ENCODE data around the gene STK17B. TPM values are rescaled to one million over a fixed set of nuclear protein-coding genes. Genes with fewer than 3 reads are reported as not detected.

The STK17B gene
- total and polyA plus RNA-seq, 9 of the 15 experiments (the other 6 are each of a cell fraction or from before 2014, with no cell fraction given): 2.3 to 17.7 (median 8.5) TPM

- TF ChIP-seq, protein P1, sequence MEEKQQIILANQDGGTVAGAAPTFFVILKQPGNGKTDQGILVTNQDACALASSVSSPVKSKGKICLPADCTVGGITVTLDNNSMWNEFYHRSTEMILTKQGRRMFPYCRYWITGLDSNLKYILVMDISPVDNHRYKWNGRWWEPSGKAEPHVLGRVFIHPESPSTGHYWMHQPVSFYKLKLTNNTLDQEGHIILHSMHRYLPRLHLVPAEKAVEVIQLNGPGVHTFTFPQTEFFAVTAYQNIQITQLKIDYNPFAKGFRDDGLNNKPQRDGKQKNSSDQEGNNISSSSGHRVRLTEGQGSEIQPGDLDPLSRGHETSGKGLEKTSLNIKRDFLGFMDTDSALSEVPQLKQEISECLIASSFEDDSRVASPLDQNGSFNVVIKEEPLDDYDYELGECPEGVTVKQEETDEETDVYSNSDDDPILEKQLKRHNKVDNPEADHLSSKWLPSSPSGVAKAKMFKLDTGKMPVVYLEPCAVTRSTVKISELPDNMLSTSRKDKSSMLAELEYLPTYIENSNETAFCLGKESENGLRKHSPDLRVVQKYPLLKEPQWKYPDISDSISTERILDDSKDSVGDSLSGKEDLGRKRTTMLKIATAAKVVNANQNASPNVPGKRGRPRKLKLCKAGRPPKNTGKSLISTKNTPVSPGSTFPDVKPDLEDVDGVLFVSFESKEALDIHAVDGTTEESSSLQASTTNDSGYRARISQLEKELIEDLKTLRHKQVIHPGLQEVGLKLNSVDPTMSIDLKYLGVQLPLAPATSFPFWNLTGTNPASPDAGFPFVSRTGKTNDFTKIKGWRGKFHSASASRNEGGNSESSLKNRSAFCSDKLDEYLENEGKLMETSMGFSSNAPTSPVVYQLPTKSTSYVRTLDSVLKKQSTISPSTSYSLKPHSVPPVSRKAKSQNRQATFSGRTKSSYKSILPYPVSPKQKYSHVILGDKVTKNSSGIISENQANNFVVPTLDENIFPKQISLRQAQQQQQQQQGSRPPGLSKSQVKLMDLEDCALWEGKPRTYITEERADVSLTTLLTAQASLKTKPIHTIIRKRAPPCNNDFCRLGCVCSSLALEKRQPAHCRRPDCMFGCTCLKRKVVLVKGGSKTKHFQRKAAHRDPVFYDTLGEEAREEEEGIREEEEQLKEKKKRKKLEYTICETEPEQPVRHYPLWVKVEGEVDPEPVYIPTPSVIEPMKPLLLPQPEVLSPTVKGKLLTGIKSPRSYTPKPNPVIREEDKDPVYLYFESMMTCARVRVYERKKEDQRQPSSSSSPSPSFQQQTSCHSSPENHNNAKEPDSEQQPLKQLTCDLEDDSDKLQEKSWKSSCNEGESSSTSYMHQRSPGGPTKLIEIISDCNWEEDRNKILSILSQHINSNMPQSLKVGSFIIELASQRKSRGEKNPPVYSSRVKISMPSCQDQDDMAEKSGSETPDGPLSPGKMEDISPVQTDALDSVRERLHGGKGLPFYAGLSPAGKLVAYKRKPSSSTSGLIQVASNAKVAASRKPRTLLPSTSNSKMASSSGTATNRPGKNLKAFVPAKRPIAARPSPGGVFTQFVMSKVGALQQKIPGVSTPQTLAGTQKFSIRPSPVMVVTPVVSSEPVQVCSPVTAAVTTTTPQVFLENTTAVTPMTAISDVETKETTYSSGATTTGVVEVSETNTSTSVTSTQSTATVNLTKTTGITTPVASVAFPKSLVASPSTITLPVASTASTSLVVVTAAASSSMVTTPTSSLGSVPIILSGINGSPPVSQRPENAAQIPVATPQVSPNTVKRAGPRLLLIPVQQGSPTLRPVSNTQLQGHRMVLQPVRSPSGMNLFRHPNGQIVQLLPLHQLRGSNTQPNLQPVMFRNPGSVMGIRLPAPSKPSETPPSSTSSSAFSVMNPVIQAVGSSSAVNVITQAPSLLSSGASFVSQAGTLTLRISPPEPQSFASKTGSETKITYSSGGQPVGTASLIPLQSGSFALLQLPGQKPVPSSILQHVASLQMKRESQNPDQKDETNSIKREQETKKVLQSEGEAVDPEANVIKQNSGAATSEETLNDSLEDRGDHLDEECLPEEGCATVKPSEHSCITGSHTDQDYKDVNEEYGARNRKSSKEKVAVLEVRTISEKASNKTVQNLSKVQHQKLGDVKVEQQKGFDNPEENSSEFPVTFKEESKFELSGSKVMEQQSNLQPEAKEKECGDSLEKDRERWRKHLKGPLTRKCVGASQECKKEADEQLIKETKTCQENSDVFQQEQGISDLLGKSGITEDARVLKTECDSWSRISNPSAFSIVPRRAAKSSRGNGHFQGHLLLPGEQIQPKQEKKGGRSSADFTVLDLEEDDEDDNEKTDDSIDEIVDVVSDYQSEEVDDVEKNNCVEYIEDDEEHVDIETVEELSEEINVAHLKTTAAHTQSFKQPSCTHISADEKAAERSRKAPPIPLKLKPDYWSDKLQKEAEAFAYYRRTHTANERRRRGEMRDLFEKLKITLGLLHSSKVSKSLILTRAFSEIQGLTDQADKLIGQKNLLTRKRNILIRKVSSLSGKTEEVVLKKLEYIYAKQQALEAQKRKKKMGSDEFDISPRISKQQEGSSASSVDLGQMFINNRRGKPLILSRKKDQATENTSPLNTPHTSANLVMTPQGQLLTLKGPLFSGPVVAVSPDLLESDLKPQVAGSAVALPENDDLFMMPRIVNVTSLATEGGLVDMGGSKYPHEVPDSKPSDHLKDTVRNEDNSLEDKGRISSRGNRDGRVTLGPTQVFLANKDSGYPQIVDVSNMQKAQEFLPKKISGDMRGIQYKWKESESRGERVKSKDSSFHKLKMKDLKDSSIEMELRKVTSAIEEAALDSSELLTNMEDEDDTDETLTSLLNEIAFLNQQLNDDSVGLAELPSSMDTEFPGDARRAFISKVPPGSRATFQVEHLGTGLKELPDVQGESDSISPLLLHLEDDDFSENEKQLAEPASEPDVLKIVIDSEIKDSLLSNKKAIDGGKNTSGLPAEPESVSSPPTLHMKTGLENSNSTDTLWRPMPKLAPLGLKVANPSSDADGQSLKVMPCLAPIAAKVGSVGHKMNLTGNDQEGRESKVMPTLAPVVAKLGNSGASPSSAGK (IDR thresholded peaks at IDR 0.05): peak; percentile 90
- peak; percentile 65; the same call in 1 of the 2 replicates for TF ChIP-seq ZNF766 (CRISPR knock-in tag; conservative IDR thresholded peaks at IDR 0.05)
- TF ChIP-seq, protein P2, sequence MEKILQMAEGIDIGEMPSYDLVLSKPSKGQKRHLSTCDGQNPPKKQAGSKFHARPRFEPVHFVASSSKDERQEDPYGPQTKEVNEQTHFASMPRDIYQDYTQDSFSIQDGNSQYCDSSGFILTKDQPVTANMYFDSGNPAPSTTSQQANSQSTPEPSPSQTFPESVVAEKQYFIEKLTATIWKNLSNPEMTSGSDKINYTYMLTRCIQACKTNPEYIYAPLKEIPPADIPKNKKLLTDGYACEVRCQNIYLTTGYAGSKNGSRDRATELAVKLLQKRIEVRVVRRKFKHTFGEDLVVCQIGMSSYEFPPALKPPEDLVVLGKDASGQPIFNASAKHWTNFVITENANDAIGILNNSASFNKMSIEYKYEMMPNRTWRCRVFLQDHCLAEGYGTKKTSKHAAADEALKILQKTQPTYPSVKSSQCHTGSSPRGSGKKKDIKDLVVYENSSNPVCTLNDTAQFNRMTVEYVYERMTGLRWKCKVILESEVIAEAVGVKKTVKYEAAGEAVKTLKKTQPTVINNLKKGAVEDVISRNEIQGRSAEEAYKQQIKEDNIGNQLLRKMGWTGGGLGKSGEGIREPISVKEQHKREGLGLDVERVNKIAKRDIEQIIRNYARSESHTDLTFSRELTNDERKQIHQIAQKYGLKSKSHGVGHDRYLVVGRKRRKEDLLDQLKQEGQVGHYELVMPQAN (IDR thresholded peaks at IDR 0.05; ENCODE audit: borderline replicate concordance): no peak
- TF ChIP-seq VEZF1 (CRISPR knock-in tag; IDR thresholded peaks at IDR 0.05): peak; percentile 44
- no peak for TF ChIP-seq ZNF134 (CRISPR knock-in tag; conservative IDR thresholded peaks at IDR 0.05)
- no peak for TF ChIP-seq ZNF79 (CRISPR knock-in tag; IDR thresholded peaks at IDR 0.05; ENCODE audit: low read depth)
Observed at GRCh38 chr2:196101325-196101991, 69.9 kb downstream of the STK17B start (continued).
